GM12891 (cell line): ENCODE results near the gene ABCA2.
"Not testable (repeated sequence)": the region's sequence is repeated elsewhere in the genome, so short reads cannot be mapped to it uniquely, and the experiment has no call there.

ENCODE experiments used
- PAX5 ChIP-seq: IDR thresholded peaks from 2 replicates; pipeline ENCODE4 v1.6.1; 2011; ENCODE audit warnings: low read length, moderate library complexity, mild to moderate bottlenecking; ENCODE audit not compliant: insufficient read depth, severe bottlenecking
- POLR2A ChIP-seq: IDR thresholded peaks from 2 replicates; pipeline ENCODE4 v1.6.1; 2011; ENCODE audit warnings: low read depth, low read length, control low read depth
- POLR2AphosphoS5 ChIP-seq: IDR thresholded peaks from 2 replicates; pipeline ENCODE4 v1.6.1; 2011; ENCODE audit warnings: low read depth, low read length, control low read depth
- POU2F2 ChIP-seq: IDR thresholded peaks from 2 replicates; pipeline ENCODE4 v1.6.1; 2011; ENCODE audit warnings: low read depth, mild to moderate bottlenecking, control low read depth, low read length, moderate library complexity
- SPI1 ChIP-seq: IDR thresholded peaks from 2 replicates; pipeline ENCODE4 v1.6.1; 2011; ENCODE audit warnings: low read depth, low read length, control low read depth
- TAF1 ChIP-seq: IDR thresholded peaks from 2 replicates; pipeline ENCODE4 v1.6.1; 2011; ENCODE audit warnings: low read depth, low read length, control low read depth

- not testable (repeated sequence) for TF ChIP-seq POLR2A, POLR2AphosphoS5, SPI1, POU2F2, TAF1, PAX5
These were observed 5.4 kb upstream of the ABCA2 start for GRCh38 chr9:137033481-137033880.
